HT1080 (cell line): ENCODE measurements around the gene PATJ. TPM values are rescaled to one million over a fixed set of nuclear protein-coding genes. Genes with fewer than 3 reads are reported as not detected.
"Not testable (repeated sequence)": the region's sequence is repeated elsewhere in the genome, so short reads cannot be mapped to it uniquely, and the experiment has no call there.

Experiments
- DNase-seq: peaks from one replicate; pipeline ENCODE4 v3.0.0-alpha.2; 2015; ENCODE audit warnings: low read depth
- total RNA-seq: library from RNA; depleted of rRNA; stranded (reverse); fragments of >200 nt; shearing (Covaris generic); gene quantifications from 2 replicates; pipeline ENCODE4 v1.2.3, GENCODE V29; 2014

Gene PATJ
- total RNA-seq, 1 experiment from 2014 or later, result 1.1 TPM

- no peak for DNase-seq
These were observed 200.6 kb downstream of the PATJ start for GRCh38 chr1:61942856-61943255.

GRCh38 chr1:61948685-61949084, 206.4 kb downstream of the PATJ start:
- DNase-seq, result not testable (repeated sequence)

GRCh38 chr1:61950418-61950817, 208.1 kb downstream of the PATJ start:
- peak; percentile 16 for DNase-seq

- DNase-seq, result peak; percentile 21
These were observed 209.7 kb downstream of the PATJ start for GRCh38 chr1:61951731-61952580.

- DNase-seq, result no peak
These were observed 210.4 kb downstream of the PATJ start for GRCh38 chr1:61952675-61953074.

GRCh38 chr1:61953076-61953789, 211.0 kb downstream of the PATJ start:
- no peak for DNase-seq

- DNase-seq, result no peak
These were observed 211.5 kb downstream of the PATJ start for GRCh38 chr1:61953790-61954150.

- DNase-seq, result no peak
These were observed 213.0 kb downstream of the PATJ start for GRCh38 chr1:61955261-61955660.

- no peak for DNase-seq
These were observed 213.9 kb downstream of the PATJ start for GRCh38 chr1:61956016-61956645.

- DNase-seq, result no peak
These were observed 214.5 kb downstream of the PATJ start for GRCh38 chr1:61956784-61957183.

- no peak for DNase-seq
These were observed 218.7 kb downstream of the PATJ start for GRCh38 chr1:61961009-61961408.

- no peak for DNase-seq
These were observed 220.4 kb downstream of the PATJ start for GRCh38 chr1:61962631-61963030.

- not testable (repeated sequence) for DNase-seq
These were observed 224.4 kb downstream of the PATJ start for GRCh38 chr1:61966450-61967225.

- no peak for DNase-seq
These were observed 225.5 kb downstream of the PATJ start for GRCh38 chr1:61967750-61968149.

GRCh38 chr1:61968869-61969268, 226.6 kb downstream of the PATJ start:
- no peak for DNase-seq

- DNase-seq, result no peak
These were observed 231.0 kb downstream of the PATJ start for GRCh38 chr1:61973100-61973837.

GRCh38 chr1:61975638-61976037, 233.4 kb downstream of the PATJ start:
- no peak for DNase-seq

GRCh38 chr1:61976566-61976965, 234.3 kb downstream of the PATJ start:
- no peak for DNase-seq

GRCh38 chr1:61978796-61979195, 236.5 kb downstream of the PATJ start:
- no peak for DNase-seq

GRCh38 chr1:61979729-61980128, 237.4 kb downstream of the PATJ start:
- DNase-seq, result no peak

GRCh38 chr1:61980561-61980960, 238.3 kb downstream of the PATJ start:
- no peak for DNase-seq
